Measurements from ENCODE around the gene THAP5. TPM values are rescaled to one million over a fixed set of nuclear protein-coding genes. Genes with fewer than 3 reads are reported as not detected.

Gene THAP5
- total RNA-seq, 1 experiment from 2014 or later, result 44.0 TPM

GRCh38 chr7:108570146-108570755 lies 745 bp upstream of the THAP5 start:
- ChIA-PET CTCF (interaction anchor here (0.6 to 0.8 kb wide), 2 partner anchors 27 to 39 kb away, joined by 3 read pairs; no protein-coding TSS in a partner anchor), POLR2A (interaction anchor here (0.6 to 4.6 kb wide), 15 partner anchors 9 to 1005 kb away, joined by 3 to 244 read pairs (median 3); partner anchors contain the start of gene PNPLA8)
- intact Hi-C loops (cut with micrococcal nuclease), result no loop called here
- Mint-ChIP-seq H3K4me1 (ENCODE audit: insufficient read depth, unreplicated experiment) (peaks cover 28% of the 10 kb centered on the region), H3K27ac (ENCODE audit: low read depth, unreplicated experiment) (peak overlapping the region; percentile 99), H3K27me3 (ENCODE audit: insufficient read depth, unreplicated experiment) (no peaks in the 10 kb centered on the region), H3K36me3 (ENCODE audit: insufficient read depth, unreplicated experiment) (peaks cover 63% of the 10 kb centered on the region), H3K4me3 (ENCODE audit: unreplicated experiment) (peak overlapping the region; percentile 97), H3K9me3 (ENCODE audit: unreplicated experiment) (no peaks in the 10 kb centered on the region)
- TF ChIP-seq CTCF (IDR thresholded peaks at IDR 0.05; ENCODE audit: unreplicated experiment), result no peak
- BruUV-seq (replicated peaks), result TSS peak; percentile 35
- DNase-seq (ENCODE audit: unreplicated experiment), result peak; percentile 69

GRCh38 chr7:108568801-108569380 lies 615 bp downstream of the THAP5 start:
- intact Hi-C loops (cut with micrococcal nuclease), result loop anchor here (1.0 kb wide), 1 partner anchor 43 kb away; the partner anchor contains the start of gene PNPLA8

GRCh38 chr7:108565987-108566386 lies 3.5 kb downstream of the THAP5 start:
- DNase-seq (ENCODE audit: unreplicated experiment), result no peak
- Mint-ChIP-seq H3K9me3 (ENCODE audit: unreplicated experiment) (no peaks in the 10 kb centered on the region), H3K4me1 (ENCODE audit: insufficient read depth, unreplicated experiment) (peaks cover 14% of the 10 kb centered on the region), H3K36me3 (ENCODE audit: insufficient read depth, unreplicated experiment) (peaks cover 43% of the 10 kb centered on the region), H3K27me3 (ENCODE audit: insufficient read depth, unreplicated experiment) (no peaks in the 10 kb centered on the region), H3K4me3 (ENCODE audit: unreplicated experiment) (no peak overlapping the region), H3K27ac (ENCODE audit: low read depth, unreplicated experiment) (peak overlapping the region; percentile 64)
- no TSS peak for BruUV-seq (replicated peaks)
- ChIA-PET CTCF (no interaction called here), POLR2A (interaction anchor here (0.6 to 2.4 kb wide), 2 partner anchors 39 to 434 kb away, joined by 3 to 17 read pairs; partner anchors contain the start of gene PNPLA8)
- intact Hi-C loops (cut with micrococcal nuclease), result no loop called here
- no peak for TF ChIP-seq CTCF (IDR thresholded peaks at IDR 0.05; ENCODE audit: unreplicated experiment)

More at GRCh38 chr7:108568801-108569380, 615 bp downstream of the THAP5 start:
- H3K4me3 Mint-ChIP-seq (ENCODE audit: unreplicated experiment), result peak overlapping the region; percentile 97
- no peaks in the 10 kb centered on the region for H3K9me3 Mint-ChIP-seq (ENCODE audit: unreplicated experiment)
- H3K27me3 Mint-ChIP-seq (ENCODE audit: insufficient read depth, unreplicated experiment), result no peaks in the 10 kb centered on the region
- POLR2A ChIA-PET, result interaction anchor here (0.6 to 4.6 kb wide), 8 partner anchors 9 to 1400 kb away, joined by 3 to 244 read pairs (median 3); partner anchors contain the start of genes HBP1 and PNPLA8
- CTCF ChIA-PET, result interaction anchor here (1.0 to 1.2 kb wide), 4 partner anchors 39 to 235 kb away, joined by 3 read pairs; partner anchors contain the start of gene PNPLA8
- no peak for TF ChIP-seq CTCF (IDR thresholded peaks at IDR 0.05; ENCODE audit: unreplicated experiment)
- H3K27ac Mint-ChIP-seq (ENCODE audit: low read depth, unreplicated experiment), result peak overlapping the region; percentile 99
- H3K36me3 Mint-ChIP-seq (ENCODE audit: insufficient read depth, unreplicated experiment), result peaks cover 63% of the 10 kb centered on the region
- BruUV-seq (replicated peaks), result TSS peak; percentile 62
- DNase-seq (ENCODE audit: unreplicated experiment), result no peak
- peaks cover 23% of the 10 kb centered on the region for H3K4me1 Mint-ChIP-seq (ENCODE audit: insufficient read depth, unreplicated experiment)

GRCh38 chr7:108561047-108561619 lies 8.4 kb downstream of the THAP5 start:
- BruUV-seq (replicated peaks), result no TSS peak
- Mint-ChIP-seq H3K27me3 (ENCODE audit: insufficient read depth, unreplicated experiment) (no peaks in the 10 kb centered on the region), H3K9me3 (ENCODE audit: unreplicated experiment) (peaks cover 11% of the 10 kb centered on the region), H3K4me3 (ENCODE audit: unreplicated experiment) (no peak overlapping the region), H3K4me1 (ENCODE audit: insufficient read depth, unreplicated experiment) (peaks cover 5% of the 10 kb centered on the region), H3K36me3 (ENCODE audit: insufficient read depth, unreplicated experiment) (peaks cover 28% of the 10 kb centered on the region), H3K27ac (ENCODE audit: low read depth, unreplicated experiment) (no peak overlapping the region)
- CTCF ChIA-PET, result interaction anchor here (0.6 to 1.1 kb wide), 2 partner anchors 29 to 36 kb away, joined by 3 to 4 read pairs; no protein-coding TSS in a partner anchor
- no peak for TF ChIP-seq CTCF (IDR thresholded peaks at IDR 0.05; ENCODE audit: unreplicated experiment)
- POLR2A ChIA-PET, result interaction anchor here (0.6 to 1.2 kb wide), 3 partner anchors 9 to 372 kb away, joined by 3 to 6 read pairs (median 4); partner anchors contain the start of genes DNAJB9 and THAP5
- intact Hi-C loops (cut with micrococcal nuclease), result no loop called here
- no peak for DNase-seq (ENCODE audit: unreplicated experiment)

Data from MCF 10A (cell line).